Osteoblast (primary cell): ENCODE results near the gene GAREM1. TPM values are rescaled to one million over a fixed set of nuclear protein-coding genes. Genes with fewer than 3 reads are reported as not detected.

Source experiments
- DNase-seq: peaks from one replicate; pipeline ENCODE4 v3.0.0; 2011; ENCODE audit warnings: low spot score, mixed read lengths; ENCODE audit not compliant: insufficient read length; ENCODE audit errors: missing footprints
- H2AFZ ChIP-seq: 2 replicates; pipeline ENCODE4 v1.6.0; 2011; ENCODE audit warnings: mild to moderate bottlenecking, low read length
- H3K27ac ChIP-seq: 2 replicates; pipeline ENCODE4 v1.5.1; 2011; ENCODE audit warnings: mild to moderate bottlenecking, low read depth, low read length, moderate library complexity
- H3K27me3 ChIP-seq: 2 replicates; pipeline ENCODE4 v1.6.0; 2012; ENCODE audit warnings: mild to moderate bottlenecking, control low read depth, inconsistent platforms, low read length, moderate library complexity; ENCODE audit not compliant: insufficient read depth
- H3K36me3 ChIP-seq: 2 replicates; pipeline ENCODE4 v1.5.1; 2011; ENCODE audit warnings: mild to moderate bottlenecking, low read length, control low read depth, moderate library complexity; ENCODE audit not compliant: insufficient read depth
- H3K4me1 ChIP-seq: 2 replicates; pipeline ENCODE4 v1.5.1; 2011; ENCODE audit warnings: mild to moderate bottlenecking, low read length, control low read depth, moderate library complexity; ENCODE audit not compliant: insufficient read depth
- H3K4me2 ChIP-seq: 2 replicates; pipeline ENCODE4 v1.6.0; 2011; ENCODE audit warnings: mild to moderate bottlenecking, low read length; ENCODE audit not compliant: insufficient read depth
- H3K4me3 ChIP-seq: fragments of 200-600 bp; sonication (generic); 3 replicates; pipeline ENCODE4 v1.5.1; 2012; ENCODE audit warnings: mild to moderate bottlenecking, low read length, inconsistent platforms; ENCODE audit not compliant: insufficient read depth
- H3K79me2 ChIP-seq: 2 replicates; pipeline ENCODE4 v1.6.0; 2012; ENCODE audit warnings: mild to moderate bottlenecking, low read length, control low read depth, inconsistent platforms; ENCODE audit not compliant: insufficient read depth
- H3K9me3 ChIP-seq: 2 replicates; pipeline ENCODE4 v1.5.1; 2011; ENCODE audit warnings: low read depth, low read length, control low read depth
- H4K20me1 ChIP-seq: 2 replicates; pipeline ENCODE4 v1.6.0; 2012; ENCODE audit warnings: mild to moderate bottlenecking, low read length, control low read depth; ENCODE audit not compliant: insufficient read depth
- total RNA-seq: library from RNA; depleted of rRNA; stranded (reverse); fragments of >200 nt; gene quantifications from 2 replicates; pipeline ENCODE4 v1.2.3, GENCODE V29; 2012
- TF ChIP-seq, protein P1 (sequence below): IDR thresholded peaks from 2 replicates; pipeline ENCODE4 v1.5.1; 2011; ENCODE audit warnings: mild to moderate bottlenecking, low read depth, low read length, moderate library complexity; ENCODE audit errors: extremely low read depth

Gene GAREM1
- total RNA-seq, 1 donor = 3.6 TPM

DNA sequence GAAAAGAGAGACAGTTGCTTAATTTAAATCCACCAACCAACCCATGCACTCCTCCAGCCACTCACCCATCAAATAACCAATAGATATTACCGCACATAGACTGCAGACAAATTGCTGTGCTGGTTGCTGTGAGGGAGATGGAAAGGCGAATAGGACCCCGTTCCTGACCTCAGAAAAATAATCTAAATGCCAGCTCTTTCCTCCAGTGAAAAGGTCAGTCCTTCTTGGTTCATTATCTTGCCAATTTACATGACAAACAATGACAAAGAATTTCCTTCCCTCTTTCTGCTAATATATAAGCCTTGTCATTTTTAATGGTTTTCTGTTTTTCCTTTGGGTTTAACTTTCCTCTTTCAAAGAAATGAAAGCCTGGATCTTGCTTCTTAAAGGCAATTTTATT, 219.2 kb downstream of the GAREM1 start:
- Histone ChIP-seq H3K36me3 (no peaks in the 10 kb centered on the region), H3K27ac (no peak overlapping the region), H2AFZ (no peak overlapping the region), H3K9me3 (no peaks in the 10 kb centered on the region), H3K4me2 (no peak overlapping the region), H3K4me3 (no peak overlapping the region), H3K27me3 (no peaks in the 10 kb centered on the region), H3K4me1 (no peaks in the 10 kb centered on the region), H4K20me1 (no peaks in the 10 kb centered on the region), H3K79me2 (no peaks in the 10 kb centered on the region)
- DNase-seq = no peak
- TF ChIP-seq, protein P1, sequence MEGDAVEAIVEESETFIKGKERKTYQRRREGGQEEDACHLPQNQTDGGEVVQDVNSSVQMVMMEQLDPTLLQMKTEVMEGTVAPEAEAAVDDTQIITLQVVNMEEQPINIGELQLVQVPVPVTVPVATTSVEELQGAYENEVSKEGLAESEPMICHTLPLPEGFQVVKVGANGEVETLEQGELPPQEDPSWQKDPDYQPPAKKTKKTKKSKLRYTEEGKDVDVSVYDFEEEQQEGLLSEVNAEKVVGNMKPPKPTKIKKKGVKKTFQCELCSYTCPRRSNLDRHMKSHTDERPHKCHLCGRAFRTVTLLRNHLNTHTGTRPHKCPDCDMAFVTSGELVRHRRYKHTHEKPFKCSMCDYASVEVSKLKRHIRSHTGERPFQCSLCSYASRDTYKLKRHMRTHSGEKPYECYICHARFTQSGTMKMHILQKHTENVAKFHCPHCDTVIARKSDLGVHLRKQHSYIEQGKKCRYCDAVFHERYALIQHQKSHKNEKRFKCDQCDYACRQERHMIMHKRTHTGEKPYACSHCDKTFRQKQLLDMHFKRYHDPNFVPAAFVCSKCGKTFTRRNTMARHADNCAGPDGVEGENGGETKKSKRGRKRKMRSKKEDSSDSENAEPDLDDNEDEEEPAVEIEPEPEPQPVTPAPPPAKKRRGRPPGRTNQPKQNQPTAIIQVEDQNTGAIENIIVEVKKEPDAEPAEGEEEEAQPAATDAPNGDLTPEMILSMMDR = no peak

DNA sequence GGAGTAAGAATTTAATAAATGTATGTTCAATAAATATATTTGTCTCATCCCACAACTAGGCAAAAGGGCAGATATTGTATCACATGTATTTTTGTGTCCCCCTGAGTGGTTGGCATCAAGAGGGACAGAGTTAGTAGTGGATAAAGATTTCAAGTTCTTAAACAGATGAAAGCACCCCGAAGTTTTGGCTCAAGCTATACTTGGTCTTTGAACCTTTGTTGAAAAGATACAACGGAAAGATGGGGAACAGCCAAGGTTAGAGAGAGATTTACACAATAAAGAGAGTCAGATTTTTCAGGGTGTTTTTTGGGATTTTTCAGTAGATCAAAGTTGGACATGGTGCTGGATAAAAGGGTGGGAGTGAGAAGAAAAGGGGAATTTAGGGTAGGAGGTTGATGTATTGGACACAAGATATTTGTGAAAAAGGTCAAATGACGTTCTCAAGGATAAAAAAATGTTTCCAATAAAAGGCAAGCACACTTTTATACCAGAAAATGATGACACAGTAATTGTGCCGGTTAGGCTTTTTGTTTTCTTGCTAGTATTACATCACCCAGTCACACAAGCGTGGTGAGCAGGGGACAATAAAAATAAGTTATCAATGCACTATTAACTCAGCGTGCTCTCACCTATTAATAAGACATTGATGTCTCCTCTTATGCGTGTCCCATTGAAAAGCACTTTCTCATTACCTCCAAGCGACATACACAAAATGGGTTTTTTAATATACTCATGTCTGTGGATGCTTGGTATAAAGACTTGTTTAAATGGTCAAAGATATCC, 221.3 kb downstream of the GAREM1 start:
- Histone ChIP-seq H3K9me3 (no peaks in the 10 kb centered on the region), H3K27ac (no peak overlapping the region), H3K79me2 (no peaks in the 10 kb centered on the region), H3K36me3 (no peaks in the 10 kb centered on the region), H3K4me2 (no peak overlapping the region), H4K20me1 (no peaks in the 10 kb centered on the region), H2AFZ (no peak overlapping the region), H3K4me3 (no peak overlapping the region), H3K27me3 (no peaks in the 10 kb centered on the region), H3K4me1 (no peaks in the 10 kb centered on the region)
- TF ChIP-seq, protein P1 = no peak
- no peak for DNase-seq

- Histone ChIP-seq H2AFZ (no peak overlapping the region), H4K20me1 (no peaks in the 10 kb centered on the region), H3K4me1 (no peaks in the 10 kb centered on the region), H3K36me3 (no peaks in the 10 kb centered on the region), H3K79me2 (no peaks in the 10 kb centered on the region), H3K9me3 (no peaks in the 10 kb centered on the region), H3K4me2 (no peak overlapping the region), H3K27ac (no peak overlapping the region), H3K27me3 (no peaks in the 10 kb centered on the region), H3K4me3 (no peak overlapping the region)
- TF ChIP-seq, protein P1 = no peak
- DNase-seq = no peak
These were observed 225.8 kb downstream of the GAREM1 start for GRCh38 chr18:32244881-32245280.

- no peaks in the 10 kb centered on the region for H3K36me3 ChIP-seq
- no peaks in the 10 kb centered on the region for H3K79me2 ChIP-seq
- no peak overlapping the region for H2AFZ ChIP-seq
- DNase-seq = no peak
- H3K4me1 ChIP-seq = no peaks in the 10 kb centered on the region
- TF ChIP-seq, protein P1 = no peak
- H3K4me3 ChIP-seq = no peak overlapping the region
- H3K4me2 ChIP-seq = no peak overlapping the region
- no peaks in the 10 kb centered on the region for H4K20me1 ChIP-seq
- no peak overlapping the region for H3K27ac ChIP-seq
- H3K9me3 ChIP-seq = no peaks in the 10 kb centered on the region
- no peaks in the 10 kb centered on the region for H3K27me3 ChIP-seq
These were observed 227.3 kb downstream of the GAREM1 start for GRCh38 chr18:32243358-32243757.
